ENCODE measurements around the gene AKAP4.

AKAP4 gene

GRCh38 chrX:50200907-50201306 is at the start of gene AKAP4:
AKAP4 (minus strand) TSS chrX:50201007; CDS start chrX:50200889, 118 bp downstream.
- DNase-seq, result no peak

GRCh38 chrX:50211510-50211909 is 10.7 kb upstream of the AKAP4 start:
- no peak for DNase-seq

GRCh38 chrX:50206753-50207152 is 5.9 kb upstream of the AKAP4 start:
- DNase-seq, result no peak

GRCh38 chrX:50204364-50204899 is 3.6 kb upstream of the AKAP4 start, which contains the start of gene CCNB3:
CCNB3 (plus strand) TSS chrX:50204765; CDS start chrX:50285164, 80,399 bp downstream.
- DNase-seq, result peak; percentile 61 to 63

- no peak for DNase-seq
Observed at GRCh38 chrX:50202539-50202938, 1.7 kb upstream of the AKAP4 start.

- DNase-seq, result no peak
Observed at GRCh38 chrX:50198348-50198747, 2.5 kb downstream of the AKAP4 start.

- no peak for DNase-seq
Observed at GRCh38 chrX:50188859-50189600, 11.8 kb downstream of the AKAP4 start.

GRCh38 chrX:50183891-50184290 is 16.9 kb downstream of the AKAP4 start:
- DNase-seq, result no peak

- DNase-seq, result no peak
Observed at GRCh38 chrX:50180073-50180940, 20.5 kb downstream of the AKAP4 start.

GRCh38 chrX:50169717-50170116 is 31.1 kb downstream of the AKAP4 start:
- no peak for DNase-seq

GRCh38 chrX:50168241-50168687 is 32.5 kb downstream of the AKAP4 start:
- DNase-seq, result no peak

- no peak for DNase-seq
Observed at GRCh38 chrX:50167366-50167765, 33.4 kb downstream of the AKAP4 start.

GRCh38 chrX:50165727-50166126 is 35.1 kb downstream of the AKAP4 start:
- no peak for DNase-seq

- no peak for DNase-seq
Observed at GRCh38 chrX:50161127-50161526, 39.7 kb downstream of the AKAP4 start.

- DNase-seq, result no peak
Observed at GRCh38 chrX:50158593-50158992, 42.2 kb downstream of the AKAP4 start.

- DNase-seq, result no peak
Observed at GRCh38 chrX:50157545-50158135, 43.2 kb downstream of the AKAP4 start.

- no peak for DNase-seq
Observed at GRCh38 chrX:50154429-50154828, 46.4 kb downstream of the AKAP4 start.

- no peak for DNase-seq
Observed at GRCh38 chrX:50152456-50152855, 48.4 kb downstream of the AKAP4 start.

GRCh38 chrX:50147972-50148371 is 52.8 kb downstream of the AKAP4 start:
- DNase-seq, result no peak
